K562 (cell line): ENCODE results near the gene PDE4D. TPM values are rescaled to one million over a fixed set of nuclear protein-coding genes. Genes with fewer than 3 reads are reported as not detected.
"Not testable (repeated sequence)": the region's sequence is repeated elsewhere in the genome, so short reads cannot be mapped to it uniquely, and the experiment has no call there.

Source experiments
- ATAC-seq: fragments of 200-7000 bp; cut with Tn5 transposase; 3 replicates; pipeline ENCODE4 v1.9.1; 2020; ENCODE audit warnings: moderate library complexity
- BruUV-seq: library from RNA; stranded (reverse); fragments of 400-500 nt; replicated peaks from 2 replicates; lab custom pipeline; 2021; lab: Mats Ljungman, UMichigan
- CTCF ChIA-PET: fragments of 300-600 bp; formaldehyde crosslinking; extraction: SDS; loops from one replicate; lab custom pipeline; 2021; ENCODE audit warnings: low intra/inter-chr PET ratio; lab: Yijun Ruan, JAX
- POLR2A ChIA-PET: fragments of 300-600, 350-650 bp; sonication (Branson Sonifier 250); formaldehyde crosslinking; extraction: SDS; loops from one replicate; lab custom pipeline; 2021; ENCODE audit warnings: antibody characterized with exemption, inconsistent platforms; lab: Yijun Ruan, JAX
- DNase-seq, 4 experiments: peaks; one replicate each; pipeline versions ENCODE4 v3.0.0 to v3.0.0-alpha.2; 2011 to 2018; ENCODE audit warnings: low spot score in 3 of 4, mixed read lengths in 3 of 4; ENCODE audit errors: extremely low read depth in 1 of 4
- FAIRE-seq: peaks from 2 replicates; lab custom pipeline; 2011; peaks lifted over from hg19 to GRCh38; lab: Jason Lieb, UNC
- H2AFZ ChIP-seq: 2 replicates; pipeline ENCODE4 v1.6.0; 2011; ENCODE audit warnings: low read depth, low read length, control low read depth, inconsistent platforms
- H3K27ac ChIP-seq: fragments of 200-600 bp; 3 replicates; pipeline ENCODE4 v1.8.0; 2011; ENCODE audit warnings: low read depth, mild to moderate bottlenecking, control low read depth, inconsistent platforms, low read length, moderate library complexity, mixed read lengths; ENCODE audit errors: extremely low read depth
- H3K27me3 ChIP-seq, 2 experiments: fragments of 300-600 bp in 1 of 2; 2 replicates in 1 of 2; 3 replicates in 1 of 2; pipeline versions ENCODE4 v1.6.0 to v1.8.0; 2011; ENCODE audit warnings: inconsistent platforms in 2 of 2, low read length in 2 of 2, mild to moderate bottlenecking in 1 of 2, mixed read lengths in 1 of 2, moderate library complexity in 1 of 2; ENCODE audit not compliant: control insufficient read depth in 2 of 2, insufficient read depth in 2 of 2
- H3K36me3 ChIP-seq: fragments of 300-600 bp; 3 replicates; pipeline ENCODE4 v1.8.0; 2011; ENCODE audit warnings: mild to moderate bottlenecking, low read length, inconsistent platforms; ENCODE audit not compliant: control insufficient read depth, insufficient read depth
- H3K4me1 ChIP-seq, 2 experiments: fragments of 200-600 bp in 1 of 2; replicated peaks in 1 of 2; 2 replicates in 1 of 2; 3 replicates in 1 of 2; pipeline versions ENCODE4 v1.5.1 to v1.8.0; 2011; ENCODE audit warnings: inconsistent platforms in 2 of 2, low read length in 2 of 2, mild to moderate bottlenecking in 1 of 2, mixed read lengths in 1 of 2, moderate library complexity in 1 of 2; ENCODE audit not compliant: control insufficient read depth in 2 of 2, insufficient read depth in 2 of 2
- H3K4me2 ChIP-seq: 2 replicates; pipeline ENCODE4 v1.6.1; 2011; ENCODE audit warnings: low read length, control low read depth, inconsistent platforms, mixed read lengths; ENCODE audit not compliant: insufficient read depth
- H3K4me3 ChIP-seq: fragments of 200-600 bp; sonication (generic), shearing (Covaris generic); 2 replicates; pipeline ENCODE4 v1.5.1; 2016; ENCODE audit warnings: control low read depth, inconsistent platforms
- H3K79me2 ChIP-seq: fragments of 200-600 bp; 3 replicates; pipeline ENCODE4 v1.8.0; 2011; ENCODE audit warnings: low read length, inconsistent platforms; ENCODE audit not compliant: control insufficient read depth, insufficient read depth
- H3K9ac ChIP-seq, 2 experiments: 2 replicates each; pipeline versions ENCODE4 v1.6.0 to v1.6.1; 2011; ENCODE audit warnings: low read depth in 2 of 2, low read length in 2 of 2, control low read depth in 1 of 2, inconsistent platforms in 1 of 2, mild to moderate bottlenecking in 1 of 2, mixed read lengths in 1 of 2; ENCODE audit not compliant: insufficient read depth in 1 of 2
- H3K9me1 ChIP-seq: one replicate; pipeline ENCODE4 v1.6.0; 2011; ENCODE audit warnings: inconsistent platforms, mild to moderate bottlenecking, low read length, moderate library complexity; ENCODE audit not compliant: control insufficient read depth, insufficient read depth
- H3K9me3 ChIP-seq: replicated peaks from 2 replicates; pipeline ENCODE4 v1.5.1; 2011; ENCODE audit warnings: low read depth, low read length, inconsistent platforms; ENCODE audit not compliant: control insufficient read depth, insufficient read depth
- H4K20me1 ChIP-seq: replicated peaks from 2 replicates; pipeline ENCODE4 v1.6.1; 2011; ENCODE audit warnings: low read length, inconsistent platforms, mixed read lengths; ENCODE audit not compliant: control insufficient read depth, insufficient read depth
- BRF1 ChIP-seq: IDR thresholded peaks from 3 replicates; pipeline ENCODE4 v1.6.1; 2011; ENCODE audit warnings: borderline replicate concordance, mild to moderate bottlenecking; ENCODE audit not compliant: insufficient read length; ENCODE audit errors: extremely low read depth
- ETS2 ChIP-seq: IDR thresholded peaks from 2 replicates; pipeline ENCODE4 v1.6.1; 2016; ENCODE audit warnings: borderline replicate concordance, missing genetic modification characterization, mild to moderate bottlenecking, moderate library complexity, missing compliant biosample characterization; ENCODE audit not compliant: poor library complexity, severe bottlenecking
- GATAD2B ChIP-seq: fragments of 450-650 bp; IDR thresholded peaks from 2 replicates; pipeline ENCODE4 v1.6.1; 2017; ENCODE audit warnings: mild to moderate bottlenecking, borderline replicate concordance
- HNRNPH1 ChIP-seq: fragments of 200-400 bp; formaldehyde crosslinking; optimal IDR thresholded peaks from 2 replicates; pipeline ENCODE3; 2017; ENCODE audit warnings: low read depth, mild to moderate bottlenecking, low read length, moderate library complexity
- KDM2B ChIP-seq: fragments of 250-450 bp; sonication (Bioruptor Pico); IDR thresholded peaks from 2 replicates; pipeline ENCODE4 v1.8.0; 2021; ENCODE audit warnings: mild to moderate bottlenecking, moderate library complexity
- WGBS: fragments of 100-300 bp; shearing (Covaris generic); methylation state at CpG from one replicate; pipeline ENCODE4 v1.1.6; 2016; ENCODE audit warnings: low coverage, mixed read lengths; ENCODE audit not compliant: insufficient coverage; ENCODE audit errors: missing lambda C conversion rate; 5-methylcytosine and 5-hydroxymethylcytosine counted together
- in situ Hi-C: fragments of 300-500 bp; cut with MboI; formaldehyde crosslinking; loops from 4 replicates; pipeline ENCODE4 v1.15.0; 2018; ENCODE audit warnings: inconsistent platforms, mixed read lengths
- intact Hi-C: fragments of 100-400 bp; cut with micrococcal nuclease; formaldehyde crosslinking; loops from 2 replicates; pipeline ENCODE4 v1.14.2; 2022
- polyA plus RNA-seq, 8 experiments: library from polyadenylated mRNA; depleted of rRNA in 4 of 8; stranded (reverse) in 5 of 8; unstranded in 3 of 8; fragments of >200 nt; fragmentation: Nextera tagmentation in 2 of 8; fragmentation: Illumina TruSeq in 1 of 8; extraction: Ambion mirVana in 2 of 8; extraction: Trizol in 1 of 8; gene quantifications; 2 replicates each; pipeline versions ENCODE4 v1.2.1 to v1.2.3, GENCODE V29; 2011 to 2014; ENCODE audit warnings: inconsistent platforms in 1 of 8, missing spikeins in 1 of 8
- total RNA-seq, 7 experiments: library from RNA; depleted of rRNA in 6 of 7; stranded (reverse); fragments of >200 nt in 6 of 7; fragmentation: Illumina TruSeq in 2 of 7; extraction: Trizol in 2 of 7; gene quantifications; 2 replicates each; pipeline versions ENCODE4 v1.2.1 to v1.2.3, GENCODE V29; 2011 to 2021; ENCODE audit warnings: low replicate concordance in 1 of 7

The PDE4D gene
- total and polyA plus RNA-seq, 9 of the 15 experiments (the other 6 are each of a cell fraction or from before 2014, with no cell fraction given), result 0.04 to 0.46 (median 0.13) TPM

DNA sequence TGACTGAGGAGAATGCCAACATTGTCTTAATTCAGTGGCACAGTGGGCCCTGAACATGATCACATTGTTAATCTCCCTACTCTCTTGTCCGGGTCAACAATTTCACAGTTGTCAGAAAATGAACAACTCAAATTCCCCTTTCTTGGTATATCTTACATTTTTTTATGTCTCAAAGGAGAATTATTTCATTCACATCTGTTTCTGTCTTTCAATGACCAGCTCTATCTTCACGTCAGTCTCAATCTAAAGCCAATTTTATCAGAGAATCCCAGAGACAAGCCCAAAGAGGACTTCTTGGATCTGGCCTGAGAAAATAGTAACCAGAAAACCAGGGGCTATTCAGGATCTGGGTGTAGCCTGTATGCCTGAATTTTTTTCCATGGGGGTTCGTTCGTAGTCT lies 477.5 kb downstream of the PDE4D start (continued):
- TF ChIP-seq ETS2 (tag), result no peak
- no peak for TF ChIP-seq GATAD2B
- no peak for TF ChIP-seq KDM2B

DNA sequence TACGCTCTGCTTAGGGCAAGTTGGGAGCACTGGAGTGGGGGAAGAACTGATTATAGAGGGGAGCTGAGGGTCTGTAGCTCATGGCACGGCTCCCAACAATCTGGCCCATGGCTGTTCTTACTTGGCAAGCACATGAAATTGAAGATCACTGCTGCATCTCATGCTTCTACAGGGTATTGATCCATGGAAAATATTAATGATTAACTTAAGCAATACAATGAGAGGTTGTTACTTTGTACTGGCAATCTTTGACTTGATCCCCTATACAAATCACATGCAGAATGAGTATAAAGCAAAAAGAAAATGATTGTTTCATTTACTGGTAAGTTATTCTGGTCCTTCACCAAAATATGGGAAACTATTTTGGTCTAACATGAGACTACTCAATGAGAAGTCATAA lies 481.1 kb downstream of the PDE4D start:
- WGBS, result 5% methylated on average over 2 of the region's 2 CpGs
- Histone ChIP-seq H3K4me2 (no peak overlapping the region), H3K27ac (no peak overlapping the region), H2AFZ (no peak overlapping the region), H3K4me3 (no peak overlapping the region), H3K9ac (no peak overlapping the region), H3K9me3 (no peaks in the 10 kb centered on the region), H3K9me1 (no peaks in the 10 kb centered on the region), H4K20me1 (no peaks in the 10 kb centered on the region), H3K79me2 (no peaks in the 10 kb centered on the region), H3K4me1 (no peaks in the 10 kb centered on the region), H3K27me3 (no peaks in the 10 kb centered on the region), H3K36me3 (no peaks in the 10 kb centered on the region)
- intact Hi-C loops (no loop called here), in situ Hi-C loops (no loop called here)
- ChIA-PET CTCF (no interaction called here), POLR2A (no interaction called here)
- no peak for DNase-seq
- no peak for TF ChIP-seq HNRNPH1
- TF ChIP-seq BRF1, result no peak
- no TSS peak for BruUV-seq
- no peak for ATAC-seq
- FAIRE-seq, result no peak

DNA sequence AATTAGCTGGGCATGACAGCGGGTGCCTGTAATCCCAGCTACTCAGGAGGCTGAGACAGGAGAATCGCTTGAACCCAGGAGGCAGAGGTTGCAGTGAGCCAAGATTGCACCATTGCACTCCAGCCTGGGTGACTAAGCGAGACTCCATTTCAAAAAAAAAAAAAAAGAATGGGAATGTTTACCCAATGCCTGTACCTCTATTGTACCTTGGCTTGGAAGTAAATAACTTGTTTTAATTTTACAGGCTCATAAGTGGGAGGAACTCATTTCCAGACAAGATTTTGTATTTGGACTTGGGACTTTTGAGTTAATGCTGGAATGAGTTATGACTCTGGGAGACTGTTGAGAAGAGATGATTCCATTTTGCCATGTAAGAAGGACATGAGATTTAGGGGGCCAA lies 484.5 kb downstream of the PDE4D start:
- DNase-seq, FAIRE-seq, H3K9me3 ChIP-seq, CTCF ChIA-PET, H3K9ac ChIP-seq, H2AFZ ChIP-seq, H3K27me3 ChIP-seq, H3K9me1 ChIP-seq, in situ Hi-C loops, ATAC-seq, H3K36me3 ChIP-seq, H3K4me2 ChIP-seq, H3K27ac ChIP-seq, H3K4me3 ChIP-seq, BruUV-seq, H3K4me1 ChIP-seq, H4K20me1 ChIP-seq, H3K79me2 ChIP-seq, intact Hi-C loops: not testable (repeated sequence)
- POLR2A ChIA-PET, result interaction anchor here (0.5 kb wide), 1 partner anchor 96 kb away, joined by 3 read pairs; no protein-coding TSS in a partner anchor
- 0% methylated on average over 3 of the region's 3 CpGs for WGBS
